H1 (cell line): ENCODE measurements around the gene CCDC40. TPM values are rescaled to one million over a fixed set of nuclear protein-coding genes. Genes with fewer than 3 reads are reported as not detected.

Experiments used
- CEBPB ChIP-seq: IDR thresholded peaks from 2 replicates; pipeline ENCODE4 v1.6.1; 2012; ENCODE audit warnings: low read depth, low read length
- JUN ChIP-seq: IDR thresholded peaks from 2 replicates; pipeline ENCODE4 v1.6.1; 2011; ENCODE audit warnings: low read depth, mild to moderate bottlenecking, improper control_type of control experiment, low read length
- PHF8 ChIP-seq: fragments of 200-600 bp; sonication (generic); conservative IDR thresholded peaks from 2 replicates; pipeline ENCODE4 v1.7.1; 2012; ENCODE audit warnings: low read depth, mild to moderate bottlenecking, inconsistent platforms, low read length, moderate library complexity
- POU5F1 ChIP-seq: IDR thresholded peaks from 2 replicates; pipeline ENCODE4 v1.6.1; 2011; ENCODE audit warnings: low read depth, mild to moderate bottlenecking, low read length, moderate library complexity
- SIN3A ChIP-seq, 2 experiments: IDR thresholded peaks in 1 of 2; conservative IDR thresholded peaks in 1 of 2; 2 replicates each; pipeline ENCODE4 v1.6.1; 2011 to 2012; ENCODE audit warnings: low read length in 2 of 2, improper control_type of control experiment in 1 of 2, low read depth in 1 of 2, mild to moderate bottlenecking in 1 of 2
- TAF7 ChIP-seq: optimal IDR thresholded peaks from 2 replicates; pipeline ENCODE3; 2011; ENCODE audit warnings: low read depth, mild to moderate bottlenecking, inconsistent platforms, low read length, moderate library complexity, borderline replicate concordance
- polyA plus RNA-seq, 7 experiments: library from polyadenylated mRNA; depleted of rRNA in 3 of 7; stranded (reverse) in 5 of 7; unstranded in 2 of 7; fragments of >200 nt in 5 of 7; fragments of 200-250 nt in 2 of 7; gene quantifications; 1 replicate in 5 of 7; 2 replicates in 1 of 7; 4 replicates in 1 of 7; pipeline versions ENCODE4 v1.2.1 to v1.2.3, GENCODE V29; 2011 to 2013; ENCODE audit warnings: missing spikeins in 2 of 7, mixed read lengths in 2 of 7
- total RNA-seq: library from RNA; stranded (reverse); fragmentation: NEBNext Ultra II Directional; extraction: Animal tissue kit (Norgen Biotek cat#: 25700); gene quantifications from 2 replicates; pipeline ENCODE4 v1.2.1, GENCODE V29; 2021
- TF ChIP-seq, protein P1 (sequence below): IDR thresholded peaks from 2 replicates; pipeline ENCODE4 v1.6.1; 2012; ENCODE audit warnings: inconsistent platforms

The CCDC40 gene
- total and polyA plus RNA-seq, 2 of the 8 experiments (the other 6 are each of a cell fraction or from before 2014, with no cell fraction given), result 4.1 to 11.5 TPM

GRCh38 chr17:80108036-80108971 is 71.9 kb downstream of the CCDC40 start (continued):
- TF ChIP-seq TAF7, result no peak
- TF ChIP-seq CEBPB, result no peak
- TF ChIP-seq JUN, result no peak
- TF ChIP-seq POU5F1, result no peak
- TF ChIP-seq, protein P1, sequence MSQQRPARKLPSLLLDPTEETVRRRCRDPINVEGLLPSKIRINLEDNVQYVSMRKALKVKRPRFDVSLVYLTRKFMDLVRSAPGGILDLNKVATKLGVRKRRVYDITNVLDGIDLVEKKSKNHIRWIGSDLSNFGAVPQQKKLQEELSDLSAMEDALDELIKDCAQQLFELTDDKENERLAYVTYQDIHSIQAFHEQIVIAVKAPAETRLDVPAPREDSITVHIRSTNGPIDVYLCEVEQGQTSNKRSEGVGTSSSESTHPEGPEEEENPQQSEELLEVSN, result no peak
- TF ChIP-seq SIN3A (conservative IDR thresholded peaks at IDR 0.05 in 1 of 2, IDR thresholded peaks at IDR 0.05 in 1 of 2; ENCODE audit: low read depth in 1 of 2, low read length in 2 of 2), result no peak
- no peak for TF ChIP-seq PHF8
